ENCODE data around the gene MRPL14.

The MRPL14 gene

GRCh38 chr6:44078827-44079671 lies 48.2 kb downstream of the MRPL14 start:
- TF ChIP-seq, protein P1, sequence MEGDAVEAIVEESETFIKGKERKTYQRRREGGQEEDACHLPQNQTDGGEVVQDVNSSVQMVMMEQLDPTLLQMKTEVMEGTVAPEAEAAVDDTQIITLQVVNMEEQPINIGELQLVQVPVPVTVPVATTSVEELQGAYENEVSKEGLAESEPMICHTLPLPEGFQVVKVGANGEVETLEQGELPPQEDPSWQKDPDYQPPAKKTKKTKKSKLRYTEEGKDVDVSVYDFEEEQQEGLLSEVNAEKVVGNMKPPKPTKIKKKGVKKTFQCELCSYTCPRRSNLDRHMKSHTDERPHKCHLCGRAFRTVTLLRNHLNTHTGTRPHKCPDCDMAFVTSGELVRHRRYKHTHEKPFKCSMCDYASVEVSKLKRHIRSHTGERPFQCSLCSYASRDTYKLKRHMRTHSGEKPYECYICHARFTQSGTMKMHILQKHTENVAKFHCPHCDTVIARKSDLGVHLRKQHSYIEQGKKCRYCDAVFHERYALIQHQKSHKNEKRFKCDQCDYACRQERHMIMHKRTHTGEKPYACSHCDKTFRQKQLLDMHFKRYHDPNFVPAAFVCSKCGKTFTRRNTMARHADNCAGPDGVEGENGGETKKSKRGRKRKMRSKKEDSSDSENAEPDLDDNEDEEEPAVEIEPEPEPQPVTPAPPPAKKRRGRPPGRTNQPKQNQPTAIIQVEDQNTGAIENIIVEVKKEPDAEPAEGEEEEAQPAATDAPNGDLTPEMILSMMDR (IDR thresholded peaks at IDR 0.05; ENCODE audit: insufficient read depth, low read length), result peak; percentile 89
- TF ChIP-seq GABPA (IDR thresholded peaks at IDR 0.05; ENCODE audit: low read depth) (no peak), POLR2AphosphoS5 (IDR thresholded peaks at IDR 0.05; ENCODE audit: low read depth) (no peak)
- TF ChIP-seq, protein P2, sequence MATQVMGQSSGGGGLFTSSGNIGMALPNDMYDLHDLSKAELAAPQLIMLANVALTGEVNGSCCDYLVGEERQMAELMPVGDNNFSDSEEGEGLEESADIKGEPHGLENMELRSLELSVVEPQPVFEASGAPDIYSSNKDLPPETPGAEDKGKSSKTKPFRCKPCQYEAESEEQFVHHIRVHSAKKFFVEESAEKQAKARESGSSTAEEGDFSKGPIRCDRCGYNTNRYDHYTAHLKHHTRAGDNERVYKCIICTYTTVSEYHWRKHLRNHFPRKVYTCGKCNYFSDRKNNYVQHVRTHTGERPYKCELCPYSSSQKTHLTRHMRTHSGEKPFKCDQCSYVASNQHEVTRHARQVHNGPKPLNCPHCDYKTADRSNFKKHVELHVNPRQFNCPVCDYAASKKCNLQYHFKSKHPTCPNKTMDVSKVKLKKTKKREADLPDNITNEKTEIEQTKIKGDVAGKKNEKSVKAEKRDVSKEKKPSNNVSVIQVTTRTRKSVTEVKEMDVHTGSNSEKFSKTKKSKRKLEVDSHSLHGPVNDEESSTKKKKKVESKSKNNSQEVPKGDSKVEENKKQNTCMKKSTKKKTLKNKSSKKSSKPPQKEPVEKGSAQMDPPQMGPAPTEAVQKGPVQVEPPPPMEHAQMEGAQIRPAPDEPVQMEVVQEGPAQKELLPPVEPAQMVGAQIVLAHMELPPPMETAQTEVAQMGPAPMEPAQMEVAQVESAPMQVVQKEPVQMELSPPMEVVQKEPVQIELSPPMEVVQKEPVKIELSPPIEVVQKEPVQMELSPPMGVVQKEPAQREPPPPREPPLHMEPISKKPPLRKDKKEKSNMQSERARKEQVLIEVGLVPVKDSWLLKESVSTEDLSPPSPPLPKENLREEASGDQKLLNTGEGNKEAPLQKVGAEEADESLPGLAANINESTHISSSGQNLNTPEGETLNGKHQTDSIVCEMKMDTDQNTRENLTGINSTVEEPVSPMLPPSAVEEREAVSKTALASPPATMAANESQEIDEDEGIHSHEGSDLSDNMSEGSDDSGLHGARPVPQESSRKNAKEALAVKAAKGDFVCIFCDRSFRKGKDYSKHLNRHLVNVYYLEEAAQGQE (IDR thresholded peaks at IDR 0.05; ENCODE audit: insufficient replicate concordance, low read depth), result no peak
- Histone ChIP-seq H3K27ac (replicated peaks) (no peak overlapping the region), H3K4me3 (replicated peaks; ENCODE audit: insufficient read depth, low read length) (no peak overlapping the region), H3K27me3 (ENCODE audit: insufficient read depth, poor library complexity, severe bottlenecking) (no peaks in the 10 kb centered on the region)
- peak; percentile 60 to 78 for DNase-seq (ENCODE audit: low read depth in 1 of 2, low spot score in 1 of 2)

GRCh38 chr6:44078219-44078826 lies 48.9 kb downstream of the MRPL14 start:
- Histone ChIP-seq H3K27me3 (ENCODE audit: insufficient read depth, poor library complexity, severe bottlenecking) (no peaks in the 10 kb centered on the region), H3K4me3 (replicated peaks; ENCODE audit: insufficient read depth, low read length) (no peak overlapping the region), H3K27ac (replicated peaks) (no peak overlapping the region)
- no peak for DNase-seq (ENCODE audit: low read depth in 1 of 2, low spot score in 1 of 2)
- TF ChIP-seq, protein P2 (IDR thresholded peaks at IDR 0.05; ENCODE audit: insufficient replicate concordance, low read depth), result no peak
- TF ChIP-seq SPI1 (IDR thresholded peaks at IDR 0.05; ENCODE audit: borderline replicate concordance, low read depth) (no peak), POLR2AphosphoS5 (IDR thresholded peaks at IDR 0.05; ENCODE audit: low read depth) (no peak), GABPA (IDR thresholded peaks at IDR 0.05; ENCODE audit: low read depth) (no peak)
- TF ChIP-seq, protein P1 (IDR thresholded peaks at IDR 0.05; ENCODE audit: insufficient read depth, low read length), result no peak

- TF ChIP-seq GABPA (IDR thresholded peaks at IDR 0.05; ENCODE audit: low read depth) (no peak), SPI1 (IDR thresholded peaks at IDR 0.05; ENCODE audit: borderline replicate concordance, low read depth) (no peak), POLR2AphosphoS5 (IDR thresholded peaks at IDR 0.05; ENCODE audit: low read depth) (no peak)
- TF ChIP-seq, protein P1 (IDR thresholded peaks at IDR 0.05; ENCODE audit: insufficient read depth, low read length), result no peak
- TF ChIP-seq, protein P2 (IDR thresholded peaks at IDR 0.05; ENCODE audit: insufficient replicate concordance, low read depth), result no peak
- Histone ChIP-seq H3K27me3 (ENCODE audit: insufficient read depth, poor library complexity, severe bottlenecking) (no peaks in the 10 kb centered on the region), H3K27ac (replicated peaks) (no peak overlapping the region), H3K4me3 (replicated peaks; ENCODE audit: insufficient read depth, low read length) (no peak overlapping the region)
- DNase-seq (ENCODE audit: low read depth in 1 of 2, low spot score in 1 of 2), result no peak
Measured at GRCh38 chr6:44077214-44077946, 49.9 kb downstream of the MRPL14 start.

All from HL-60 (cell line).